Nucleus accumbens (tissue), 56 donors: Measurements from ENCODE around the gene STON1.
"Not testable (repeated sequence)": the region's sequence is repeated elsewhere in the genome, so short reads cannot be mapped to it uniquely, and the experiment has no call there.

Source experiments
- DNase-seq, 56 donors: peaks; one replicate each; lab custom pipeline; 2025; lab: John Stamatoyannopoulos, UW

The STON1 gene

GRCh38 chr2:48566592-48567310, 36.8 kb downstream of the STON1 start:
- DNase-seq, result peak in 7 of 56 donors; percentile 4 to 40 (median 8)

GRCh38 chr2:48567671-48568070, 37.7 kb downstream of the STON1 start:
- DNase-seq, result no peak

GRCh38 chr2:48568547-48568946, 38.6 kb downstream of the STON1 start:
- DNase-seq, result no peak

GRCh38 chr2:48569433-48569832, 39.5 kb downstream of the STON1 start:
- DNase-seq, result no peak

GRCh38 chr2:48572816-48573215, 42.9 kb downstream of the STON1 start:
- no peak for DNase-seq

DNA sequence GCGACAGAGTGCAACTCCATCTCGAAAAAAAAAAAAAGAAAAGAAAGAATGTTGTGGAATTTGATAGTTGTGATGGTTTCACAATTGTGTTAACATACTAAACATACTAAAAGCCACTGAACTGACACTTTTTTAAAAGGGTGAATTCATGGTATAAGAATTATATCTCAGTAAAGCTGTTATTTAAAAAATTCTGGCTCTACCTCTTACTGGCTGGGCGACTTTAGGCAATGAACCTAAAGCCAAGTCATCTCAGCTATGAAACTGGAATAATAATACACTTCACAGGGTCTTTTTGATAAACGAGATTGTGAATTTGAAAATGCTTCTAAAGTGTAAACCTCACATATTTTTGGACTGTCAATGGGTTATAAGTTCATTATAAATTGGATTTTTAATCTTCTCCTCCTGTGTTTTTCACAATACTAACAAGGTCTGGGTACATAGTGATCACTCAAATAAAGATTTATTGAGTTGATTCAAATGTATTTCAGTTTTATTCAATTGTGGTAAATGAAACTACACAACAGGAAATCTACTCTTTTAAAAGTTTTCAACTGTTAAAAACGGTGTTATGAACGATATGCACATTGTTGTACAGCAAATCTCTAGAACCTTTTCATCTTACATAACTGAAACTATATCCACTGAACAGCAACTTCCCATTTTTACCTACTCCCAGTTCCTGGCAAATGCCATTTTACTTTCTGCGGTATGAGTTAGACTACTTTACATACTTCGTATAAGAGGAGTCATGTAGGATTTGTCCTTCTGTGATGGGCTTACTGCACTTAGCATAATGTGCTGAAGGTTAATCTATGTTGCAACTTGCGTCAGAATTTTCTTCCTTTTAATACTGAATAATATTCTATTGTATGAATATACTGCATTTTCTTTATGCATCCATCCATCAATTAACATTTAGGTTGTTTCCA, 44.7 kb downstream of the STON1 start:
- DNase-seq, result no peak

GRCh38 chr2:48578313-48578712, 48.4 kb downstream of the STON1 start:
- no peak for DNase-seq

DNA sequence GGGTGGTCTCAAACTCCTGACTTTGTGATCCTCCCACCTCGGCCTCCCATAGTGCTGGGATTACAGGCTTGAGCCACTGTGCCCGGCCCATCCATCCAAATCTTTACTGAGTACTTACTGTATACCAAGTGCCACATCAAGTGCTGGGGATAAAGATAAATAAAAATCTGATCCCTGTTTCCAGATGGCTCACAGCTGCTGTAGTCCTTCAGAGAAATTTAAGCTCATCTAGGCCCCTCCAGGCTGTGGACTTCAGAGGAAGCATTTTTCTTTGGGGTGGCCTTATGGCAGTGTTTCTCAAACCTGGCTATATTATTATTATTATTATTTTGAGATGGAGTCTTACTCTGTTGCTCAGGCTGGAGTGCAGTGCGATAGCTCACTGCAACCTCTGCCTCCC, 54.0 kb downstream of the STON1 start:
- no peak for DNase-seq

DNA sequence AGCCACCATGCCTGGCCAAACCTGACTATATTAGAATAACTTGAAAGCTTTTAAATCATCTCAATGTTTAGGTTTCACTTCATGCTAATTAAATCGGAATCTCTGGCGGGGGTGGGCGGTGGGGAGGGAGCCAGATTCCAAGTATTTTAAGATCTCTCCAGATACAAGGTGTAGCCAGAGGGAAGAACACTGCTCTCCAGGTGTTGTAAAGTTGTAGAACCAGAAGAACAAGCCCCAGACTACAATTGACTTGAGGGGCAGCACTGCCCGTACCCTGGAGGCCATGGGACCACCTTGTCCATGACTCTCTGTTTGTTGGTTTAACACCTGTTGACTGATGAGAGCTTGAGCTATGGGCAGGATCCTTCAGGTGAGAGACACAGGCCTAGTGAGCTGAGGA, 54.6 kb downstream of the STON1 start:
- DNase-seq, result no peak

DNA sequence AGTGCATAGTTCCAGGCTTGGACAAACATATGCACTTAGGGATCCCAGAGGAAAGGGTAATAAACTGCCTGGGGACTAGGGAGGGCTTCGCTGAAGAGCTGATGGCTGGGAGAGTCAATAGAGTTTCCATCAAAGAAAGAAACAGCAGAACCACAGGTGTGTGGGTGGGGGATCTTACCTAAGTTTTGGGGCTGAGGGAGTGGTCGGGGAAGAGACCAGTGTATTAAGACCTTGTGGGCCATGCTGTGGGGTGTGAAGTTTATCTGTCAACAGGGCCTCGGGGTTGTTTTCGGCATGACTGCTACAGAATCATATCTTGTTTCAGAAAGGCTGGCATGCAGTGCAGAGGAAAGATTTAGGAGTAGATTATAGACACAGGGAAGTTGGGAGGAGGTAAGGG, 56.5 kb downstream of the STON1 start:
- DNase-seq, result no peak

DNA sequence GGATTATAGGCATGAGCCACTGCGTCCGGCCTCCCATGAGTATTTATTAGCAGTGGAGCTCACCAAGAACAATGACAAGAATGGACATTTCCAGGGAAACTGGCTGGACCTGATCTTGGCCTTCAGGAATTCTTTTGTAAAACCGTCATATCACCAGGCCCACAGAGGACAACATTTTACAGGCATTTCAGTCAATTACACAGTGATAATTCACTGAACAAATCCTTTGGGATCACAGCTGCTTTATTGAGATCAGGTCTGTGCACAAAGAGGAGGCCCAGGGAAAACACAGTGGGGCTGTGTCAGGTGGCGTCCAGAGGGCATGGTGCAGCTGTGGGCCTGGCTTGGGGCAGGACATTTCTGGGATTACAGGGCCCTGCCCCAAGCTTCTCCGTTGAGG, 57.6 kb downstream of the STON1 start:
- DNase-seq, result no peak

- no peak for DNase-seq
Observed at GRCh38 chr2:48587961-48588360, 58.0 kb downstream of the STON1 start.

DNA sequence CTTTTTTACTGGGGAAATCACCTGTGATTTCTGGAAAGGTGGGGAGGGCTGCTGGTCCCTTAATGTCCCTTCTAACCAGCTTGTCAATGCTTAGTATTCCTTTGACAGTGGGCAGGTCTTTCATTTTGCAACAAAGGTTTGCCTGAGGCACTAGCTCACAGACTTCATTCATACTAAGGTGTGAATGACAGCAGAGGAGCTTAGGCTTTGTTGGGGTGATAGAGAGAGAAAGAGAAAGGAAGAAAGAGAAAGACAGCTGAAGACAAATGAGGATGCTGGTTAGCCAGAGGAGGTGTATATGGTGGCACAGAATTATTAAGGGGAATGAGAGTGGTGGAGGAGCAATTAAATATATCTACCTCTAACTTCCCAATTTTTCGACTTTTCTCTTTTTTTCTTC, 58.8 kb downstream of the STON1 start:
- DNase-seq, result no peak

DNA sequence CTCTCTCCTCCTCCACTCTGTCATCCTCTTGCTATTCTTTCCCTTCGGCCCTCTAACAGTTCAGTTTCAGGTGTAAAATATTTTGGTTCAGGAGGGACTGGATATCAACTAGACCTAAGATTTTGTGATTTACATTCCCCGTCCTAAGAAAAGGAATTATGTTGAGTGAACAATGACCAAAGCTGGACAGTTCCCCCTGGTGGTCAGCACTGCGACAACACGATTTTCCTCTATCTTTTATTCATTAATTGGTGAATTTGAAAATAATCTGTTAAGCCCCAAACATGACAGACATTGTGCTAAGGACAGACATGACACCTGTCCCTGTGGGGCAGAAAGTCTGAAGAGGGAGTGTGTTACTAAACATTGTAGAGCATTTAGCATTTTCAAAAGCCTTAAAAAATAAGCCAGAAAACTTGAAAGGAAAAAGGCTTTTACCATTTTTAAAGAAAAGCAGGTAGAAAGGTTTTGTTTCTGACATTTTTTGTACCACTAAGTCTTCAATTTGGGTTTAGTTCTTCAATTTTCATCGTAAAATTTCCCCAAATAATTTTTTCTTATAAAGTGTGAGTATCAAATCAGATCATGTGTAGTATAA, 59.3 kb downstream of the STON1 start:
- peak in 22 of 56 donors; percentile 7 to 56 (median 18) for DNase-seq

DNA sequence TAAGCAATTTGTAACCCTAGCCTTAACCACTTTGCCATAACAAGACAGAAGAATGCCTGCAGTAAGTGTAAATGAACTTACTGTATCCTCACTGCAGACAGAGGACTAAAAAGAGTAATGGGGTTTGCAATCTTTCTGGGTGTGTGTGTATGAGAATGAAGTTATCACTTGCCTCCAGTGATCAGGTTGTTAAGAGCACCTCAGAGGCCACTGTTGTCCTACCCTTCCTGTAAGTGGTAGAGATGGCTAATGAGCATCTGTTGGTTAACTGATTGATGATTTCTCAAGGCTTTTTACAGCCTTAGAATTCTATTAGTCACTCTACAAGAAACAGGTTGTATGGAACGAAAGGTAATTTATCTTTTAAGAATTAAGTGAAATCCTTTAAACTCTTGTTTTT, 60.1 kb downstream of the STON1 start:
- DNase-seq, result no peak

- DNase-seq, result no peak
Observed at GRCh38 chr2:48592067-48592466, 62.1 kb downstream of the STON1 start.

- DNase-seq, result not testable (repeated sequence)
Observed at GRCh38 chr2:48596751-48597150, 66.8 kb downstream of the STON1 start.

GRCh38 chr2:48597492-48597891, 67.5 kb downstream of the STON1 start:
- no peak for DNase-seq

- peak in 6 of 56 donors; percentile 3 to 28 (median 19) for DNase-seq
Observed at GRCh38 chr2:48600204-48600813, 70.4 kb downstream of the STON1 start.

DNA sequence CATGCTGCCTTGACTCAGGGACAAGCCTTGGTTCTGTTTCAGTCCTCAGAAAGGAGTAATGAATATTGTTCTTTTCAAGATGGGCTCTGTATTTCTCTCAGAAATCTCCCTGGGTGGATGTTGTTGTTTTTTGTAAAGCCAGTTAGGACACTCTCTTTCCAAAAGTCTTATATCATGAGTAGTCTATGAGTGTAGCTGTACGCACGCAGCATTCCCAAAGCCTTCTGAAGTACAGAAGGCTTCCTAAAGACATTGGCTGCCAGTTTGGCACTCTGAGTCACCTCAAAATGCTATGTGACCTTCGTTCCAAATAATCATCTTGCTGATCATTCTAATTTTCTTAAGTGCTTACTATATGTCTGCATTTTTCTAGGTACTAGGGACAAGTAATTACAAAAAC, 71.0 kb downstream of the STON1 start:
- DNase-seq, result no peak

- DNase-seq, result peak in 26 of 56 donors; percentile 4 to 54 (median 28)
Observed at GRCh38 chr2:48601349-48601748, 71.4 kb downstream of the STON1 start.
